Urothelium cell line (cell line): ENCODE measurements around the gene SEPTIN2.
A peak's percentile ranks its signal among the peaks of the same experiment; 100 is the strongest.
"Not testable (repeated sequence)": the region's sequence is repeated elsewhere in the genome, so short reads cannot be mapped to it uniquely, and the experiment has no call there.

ENCODE experiments used
- DNase-seq: peaks from one replicate; pipeline ENCODE4 v3.0.0; 2011; ENCODE audit warnings: low spot score, mixed read lengths
- FAIRE-seq: peaks from 2 replicates; lab custom pipeline; 2011; peaks lifted over from hg19 to GRCh38; lab: Jason Lieb, UNC

SEPTIN2 gene

DNA sequence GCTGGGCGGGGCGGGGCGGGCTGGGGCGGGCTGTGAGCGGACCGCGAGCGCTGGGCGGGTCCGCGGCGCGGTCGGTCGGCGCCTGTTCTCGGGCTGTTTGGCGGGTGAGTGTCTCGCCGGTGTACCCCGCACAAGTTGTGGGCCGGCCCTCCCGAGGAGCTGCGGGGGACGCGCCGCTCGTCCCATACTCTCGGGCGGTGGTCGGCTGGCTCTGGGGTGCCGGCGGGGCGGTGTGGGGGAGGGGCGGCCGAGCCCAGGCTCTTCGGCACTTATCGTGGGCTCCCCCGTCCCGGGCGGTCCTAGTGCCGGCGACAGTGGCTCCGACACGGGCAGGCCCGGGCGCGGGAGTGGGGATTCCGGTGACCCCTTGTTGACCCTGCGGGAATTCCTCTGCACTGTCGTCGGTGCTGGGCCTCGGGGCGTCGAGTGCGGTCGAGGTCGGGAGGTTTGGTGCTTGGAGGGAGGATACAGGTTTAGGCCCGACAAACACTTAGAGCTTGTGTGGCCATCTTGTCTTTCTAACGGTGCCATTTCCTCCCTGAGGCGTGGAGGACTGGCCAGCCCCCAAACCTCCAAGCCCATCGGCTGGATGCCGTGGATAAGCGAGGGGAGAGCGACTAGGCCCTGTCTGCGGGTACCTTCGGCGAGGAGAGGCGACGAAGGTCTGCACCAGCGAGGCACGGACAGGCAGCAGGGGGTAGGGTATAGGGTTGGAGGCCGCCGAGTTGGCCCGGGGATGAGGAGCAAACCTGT, at the start of gene SEPTIN2:
Gene SEPTIN2 (plus strand): TSS at position 47 of the 753 bp plus-strand sequence. CDS start 8,308 bp downstream, outside the sequence.
- DNase-seq: no peak
- no peak for FAIRE-seq

DNA sequence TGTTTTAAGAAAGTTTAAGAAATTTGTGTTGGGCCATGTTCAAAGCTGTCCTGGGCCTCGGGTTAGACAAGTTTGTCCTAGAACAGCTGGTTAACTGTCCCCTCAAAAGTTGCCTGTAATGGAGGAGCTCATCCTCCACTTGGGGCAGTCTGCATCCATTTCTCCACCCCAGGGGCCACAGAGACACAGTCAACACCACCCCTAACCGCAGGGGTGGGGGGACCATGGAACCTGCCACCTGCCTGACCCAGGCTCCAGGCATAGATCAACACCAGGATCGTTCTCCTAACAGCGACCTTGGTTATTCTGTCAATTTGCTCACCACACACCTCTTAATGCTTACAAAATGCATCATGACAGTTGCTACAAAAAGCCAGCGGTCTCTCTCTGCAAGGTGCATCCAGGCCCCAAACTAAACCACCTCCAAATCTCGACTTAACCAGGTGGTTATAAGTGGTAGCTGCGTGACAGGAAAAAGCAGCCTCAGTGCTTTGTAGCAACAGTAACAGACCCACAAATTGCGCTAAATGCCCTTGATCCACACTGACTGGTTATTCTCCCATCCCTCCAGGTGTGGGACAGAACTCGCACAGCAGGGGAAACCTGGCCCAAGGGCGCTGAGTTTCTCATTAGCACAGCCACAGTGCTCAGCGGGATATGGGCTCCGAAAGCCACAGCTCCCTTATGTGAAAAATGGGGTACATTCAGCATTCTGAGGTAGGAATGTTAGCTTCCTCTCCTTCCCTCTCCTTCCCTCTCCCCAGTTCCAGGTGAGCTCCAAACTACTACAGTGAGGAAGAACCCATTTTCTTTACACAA, 48.3 kb upstream of the SEPTIN2 start:
- DNase-seq (no peak), FAIRE-seq (no peak)

DNA sequence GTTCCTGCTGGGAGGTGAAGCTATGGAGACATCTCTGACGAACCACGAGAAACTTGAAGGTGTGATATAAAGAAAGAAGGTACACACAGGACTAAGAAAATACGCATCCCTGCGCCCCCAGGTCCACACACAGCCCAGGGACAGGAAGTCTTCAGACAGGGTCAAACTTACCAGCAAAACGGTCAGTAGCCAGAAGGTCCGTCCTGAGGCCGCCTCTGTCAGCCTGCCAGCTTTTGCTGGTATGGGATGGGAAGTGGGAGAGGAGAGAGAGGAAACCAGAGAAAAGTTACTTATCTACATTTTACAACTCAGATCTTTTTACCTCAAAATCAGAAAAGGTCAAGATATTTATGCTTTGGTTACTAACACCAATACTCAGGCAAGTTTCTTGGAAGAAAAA, 47.4 kb upstream of the SEPTIN2 start:
- DNase-seq (no peak), FAIRE-seq (no peak)

DNA sequence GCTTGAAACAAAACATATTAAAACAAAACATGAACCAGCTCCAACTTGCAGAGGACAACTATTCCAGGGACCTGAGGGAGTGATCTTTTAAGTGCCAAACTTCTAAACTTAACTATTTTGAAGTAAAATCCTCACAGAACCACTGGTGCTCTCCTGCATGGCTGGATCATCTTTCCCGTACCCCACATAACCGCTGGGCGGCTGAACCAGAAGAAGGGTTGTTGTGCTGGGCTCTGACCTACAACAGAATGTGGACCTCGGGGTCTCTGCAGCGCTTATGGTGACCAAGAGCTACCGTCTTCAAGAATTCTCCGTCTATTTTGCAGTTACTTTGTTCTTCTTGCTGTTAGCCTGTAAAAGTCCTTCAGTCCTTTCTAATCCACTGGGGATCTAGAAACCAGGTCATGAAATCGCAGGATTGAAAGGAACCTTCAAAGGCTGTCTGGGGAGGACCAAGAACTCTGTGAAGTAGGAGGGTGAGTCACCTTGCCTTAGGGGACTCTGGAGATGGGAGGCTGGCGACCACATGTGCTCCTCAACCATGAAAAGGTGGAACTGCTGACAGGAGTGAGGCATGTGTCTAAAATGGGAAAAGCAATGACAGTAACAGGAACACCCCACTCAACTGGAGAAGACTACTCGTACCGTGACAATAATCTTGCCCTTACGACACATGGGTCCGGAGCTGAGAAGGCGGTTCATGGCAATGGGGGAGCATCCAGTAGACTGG, 46.8 kb upstream of the SEPTIN2 start:
- FAIRE-seq: no peak
- DNase-seq: no peak

DNA sequence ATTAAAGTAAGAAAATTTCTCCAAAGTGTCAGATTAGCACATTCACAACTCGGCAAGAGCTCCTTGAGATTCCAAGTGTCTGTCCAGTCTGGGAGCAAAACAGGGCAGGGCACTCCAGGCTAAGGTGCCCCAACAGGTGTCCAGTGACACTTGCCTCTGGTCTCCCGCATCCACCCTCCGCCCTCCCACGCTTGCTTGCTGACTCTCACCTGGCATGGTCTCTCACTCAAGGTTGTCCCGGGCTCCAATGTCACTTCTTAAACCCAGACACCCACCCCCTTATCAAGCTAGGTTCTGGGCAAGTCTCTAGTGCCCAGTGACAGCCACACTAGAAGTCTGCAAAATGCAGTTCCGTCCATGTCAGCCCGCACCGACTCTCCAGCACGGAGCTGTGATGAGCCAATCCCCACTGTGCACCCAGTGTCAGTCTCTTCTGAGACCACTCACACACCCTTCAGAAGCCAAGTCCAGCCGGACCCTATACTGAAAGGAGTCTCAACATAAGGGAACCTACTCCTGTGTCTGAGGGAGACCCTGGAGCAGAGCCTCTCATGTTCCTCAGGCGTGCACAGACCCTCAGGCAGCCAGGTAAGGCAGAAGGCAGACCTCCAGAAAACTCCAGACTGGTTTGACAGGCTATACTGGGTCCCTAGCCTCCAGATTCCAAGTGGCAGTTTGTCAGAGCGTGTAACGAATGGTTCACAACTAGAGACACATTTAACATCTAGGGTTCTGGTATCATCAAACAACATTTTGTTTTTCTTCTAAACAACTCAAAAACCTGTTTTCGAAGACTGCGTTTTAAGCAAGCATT, 45.8 kb upstream of the SEPTIN2 start:
- DNase-seq: no peak
- FAIRE-seq: no peak

DNA sequence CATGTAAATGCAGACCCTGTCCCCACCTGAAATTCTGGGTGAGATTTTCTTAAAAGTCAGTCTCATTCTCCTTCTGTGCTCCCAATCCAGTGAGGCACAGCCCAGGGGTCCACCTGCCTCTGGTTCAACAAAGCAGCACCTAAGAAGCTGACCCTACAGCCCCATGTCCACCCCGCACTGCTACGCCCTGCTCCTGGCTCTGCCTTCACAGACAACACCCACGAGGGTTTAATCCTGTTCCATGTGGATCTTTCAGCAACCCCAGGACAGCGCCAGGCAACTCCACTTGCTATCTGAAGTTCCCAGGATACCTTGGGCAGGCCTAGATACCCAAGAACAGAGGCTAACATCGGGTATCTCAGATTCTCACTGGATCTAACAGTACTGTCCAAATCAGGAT, 45.2 kb upstream of the SEPTIN2 start:
- DNase-seq: no peak
- FAIRE-seq: no peak

DNA sequence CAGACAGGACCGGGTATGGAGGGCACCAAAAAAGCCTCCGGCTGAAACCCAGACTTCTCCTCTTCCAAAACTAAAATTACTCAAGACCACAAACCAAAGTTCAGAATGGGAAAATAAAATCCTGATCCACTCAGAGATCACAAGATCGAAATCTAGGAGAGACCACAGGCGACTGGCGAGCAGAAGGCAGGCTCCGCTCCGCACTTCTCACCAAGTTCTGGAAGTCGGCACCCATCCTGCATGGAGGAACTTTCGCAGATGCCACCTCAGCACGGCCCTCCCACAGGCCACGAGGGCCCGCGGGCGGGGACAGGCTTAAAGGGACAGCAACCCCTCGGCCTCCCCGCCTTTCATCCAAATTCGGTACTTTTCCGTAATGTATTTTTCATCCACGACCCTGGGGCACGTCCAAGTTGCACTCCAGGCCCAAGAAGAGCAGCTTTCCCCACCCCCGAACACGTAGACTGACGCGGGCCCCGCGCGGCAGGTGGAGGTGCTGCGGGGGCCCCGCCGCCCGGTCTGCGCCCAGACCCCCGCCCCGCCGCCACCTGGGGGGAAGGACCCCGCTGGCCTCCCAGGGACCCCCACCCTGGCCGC, 43.9 kb upstream of the SEPTIN2 start:
- DNase-seq (peak; percentile 80), FAIRE-seq (no peak)

DNA sequence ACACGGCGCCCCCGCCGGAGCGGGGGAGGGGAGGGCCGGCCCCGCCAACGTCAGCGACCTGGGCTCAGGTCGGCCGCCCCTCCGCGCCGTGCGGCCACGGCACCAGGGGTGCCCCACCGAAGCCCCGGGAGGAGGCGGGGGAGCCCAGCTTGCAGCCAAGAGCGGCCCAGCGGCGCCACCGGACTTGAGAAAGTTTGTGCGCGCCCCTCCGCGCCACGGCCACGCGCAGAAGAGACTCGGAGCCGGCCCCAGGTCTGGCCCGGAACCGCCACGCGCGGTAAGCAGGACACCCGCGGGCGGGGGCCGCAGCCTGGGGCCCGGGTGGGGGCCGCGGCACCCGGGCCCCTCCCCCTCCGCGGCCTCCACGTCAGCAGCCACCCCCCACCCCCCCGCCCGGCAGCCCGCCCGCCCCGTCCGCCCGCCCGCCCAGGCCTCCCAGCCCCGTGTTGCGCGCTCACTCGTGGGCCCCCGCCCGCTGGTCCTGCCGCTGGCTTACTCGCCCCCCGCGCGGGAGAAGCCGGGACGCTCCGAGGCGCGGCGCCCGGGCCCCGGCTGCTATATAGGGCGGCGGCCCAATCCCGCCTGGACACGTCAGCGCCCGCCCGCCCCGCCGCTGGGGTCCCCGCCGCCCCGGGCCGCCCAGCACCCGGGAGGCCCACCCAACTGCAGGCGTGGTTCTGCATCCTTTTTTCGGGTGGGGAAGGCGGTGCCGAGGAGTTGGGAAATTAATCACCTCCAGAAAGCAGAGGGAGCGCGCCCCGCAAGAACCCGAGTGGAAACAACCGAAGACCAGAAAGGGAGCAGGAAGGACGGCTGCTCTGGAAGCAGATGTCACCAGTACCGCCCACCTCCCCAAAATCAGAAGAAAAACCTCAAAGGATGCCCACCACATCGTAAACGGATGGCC, 43.2 kb upstream of the SEPTIN2 start:
- FAIRE-seq: no peak
- peak; percentile 74 for DNase-seq

DNA sequence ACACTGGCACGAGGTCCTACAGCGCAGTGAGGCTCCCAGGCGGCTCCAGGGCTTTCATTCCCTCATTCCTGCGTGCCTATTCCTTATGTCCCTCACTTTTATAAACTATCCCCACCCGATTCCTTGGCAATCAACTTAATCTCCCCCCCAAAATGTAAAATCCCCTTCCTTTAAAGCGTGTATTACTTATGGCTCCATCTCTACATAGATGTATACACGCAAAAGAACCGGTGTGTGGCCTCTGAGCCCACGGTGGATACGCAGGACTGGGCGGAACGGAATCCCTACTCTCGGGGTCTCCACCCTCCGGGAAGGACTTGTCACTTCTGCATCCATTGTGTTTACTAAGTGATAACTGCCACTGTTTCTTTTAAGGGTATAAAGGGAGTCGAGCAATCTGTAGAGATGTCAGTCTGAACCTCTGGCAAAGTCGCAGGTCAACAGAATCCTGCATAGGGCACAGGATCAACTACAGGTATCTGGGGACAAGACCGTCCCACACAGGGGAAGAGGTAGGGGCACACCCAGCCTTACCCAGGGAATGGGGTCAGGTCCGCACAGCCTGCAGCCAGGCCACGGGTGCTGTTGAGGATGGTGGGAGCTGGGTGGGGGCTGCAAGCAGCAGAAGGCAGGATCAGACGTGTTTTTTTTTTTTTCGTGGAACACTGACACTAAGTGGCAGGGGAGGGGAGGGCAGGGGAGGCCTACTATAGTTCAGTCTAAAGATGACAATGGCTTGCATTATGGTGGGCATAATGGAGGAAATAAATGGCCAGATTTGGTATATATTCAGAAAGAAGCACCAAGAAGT, 42.3 kb upstream of the SEPTIN2 start:
- DNase-seq (no peak), FAIRE-seq (no peak)

DNA sequence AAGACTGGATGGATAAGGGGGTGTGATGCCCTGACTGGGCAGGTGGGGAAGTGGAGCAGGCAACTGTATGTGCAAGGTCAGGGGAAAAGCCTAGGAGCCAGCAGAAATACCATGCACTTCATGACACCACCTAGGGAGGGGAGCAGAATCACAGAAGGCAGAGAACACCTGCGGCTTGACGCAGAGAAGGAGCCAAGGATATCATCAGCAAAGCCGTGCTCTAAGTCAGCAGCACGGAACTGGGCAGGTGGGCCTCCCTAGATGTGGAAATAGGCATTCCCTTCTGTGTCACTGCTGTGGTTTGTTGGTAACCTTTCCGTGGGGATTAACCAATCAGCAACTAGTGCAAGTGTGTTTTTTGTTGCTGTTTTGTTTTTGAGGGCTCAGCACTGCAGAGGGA, 41.6 kb upstream of the SEPTIN2 start:
- DNase-seq: no peak
- FAIRE-seq: no peak

DNA sequence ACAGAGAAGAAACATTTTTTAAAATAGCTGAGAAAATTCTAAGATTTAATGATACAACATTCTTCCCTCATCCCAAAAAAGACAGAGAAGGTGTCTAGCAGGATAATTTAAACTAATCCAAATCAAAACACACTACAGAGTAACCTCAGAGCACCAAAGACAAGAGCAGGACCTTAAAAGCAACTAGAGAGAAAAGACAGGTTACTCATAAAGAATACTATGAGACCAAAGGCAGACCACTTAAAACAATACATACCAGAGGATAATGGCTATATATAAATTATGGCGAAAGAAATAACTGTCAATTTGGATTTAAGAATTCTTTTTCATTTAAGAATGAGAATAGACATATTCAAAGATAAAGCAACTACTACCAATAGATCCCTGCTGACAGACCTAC, 40.2 kb upstream of the SEPTIN2 start:
- no peak for DNase-seq
- FAIRE-seq: no peak

DNA sequence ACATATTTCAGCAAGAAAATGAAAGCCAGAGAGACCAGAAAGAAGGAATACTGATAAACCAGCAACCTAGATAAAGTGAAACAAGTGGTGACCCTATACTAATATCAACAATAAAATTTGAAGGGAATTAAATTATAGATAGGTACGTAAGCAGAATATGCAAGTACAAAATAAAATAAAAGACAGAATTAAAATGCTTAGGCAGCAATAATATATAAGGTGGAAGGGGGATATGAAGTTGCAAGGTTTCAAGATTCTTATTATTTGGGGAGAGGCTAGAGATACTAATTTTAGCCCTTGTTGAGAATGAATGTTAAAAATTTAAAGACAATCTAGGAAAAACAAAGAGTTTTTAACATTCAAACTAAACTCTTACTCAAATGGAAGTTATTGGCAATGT, 39.8 kb upstream of the SEPTIN2 start:
- no peak for DNase-seq
- FAIRE-seq: no peak

DNA sequence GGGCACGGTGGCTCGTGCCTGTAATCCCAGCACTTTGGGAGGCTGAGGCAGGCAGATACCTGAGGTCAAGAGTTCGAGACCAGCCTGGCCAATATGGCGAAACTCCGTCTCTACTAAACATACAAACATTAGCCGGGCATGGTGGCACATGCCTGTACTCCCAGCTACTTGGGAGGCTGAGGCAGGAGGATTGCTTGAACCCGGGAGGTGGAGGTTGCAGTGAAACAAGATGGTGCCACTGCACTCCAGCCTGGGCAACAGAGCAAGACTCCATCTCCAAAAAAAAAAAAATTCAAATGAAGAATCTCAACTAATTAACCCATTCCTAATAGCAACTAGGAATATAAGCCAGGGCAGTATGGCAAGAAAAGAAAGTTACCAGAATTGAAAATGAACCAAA, 37.4 kb upstream of the SEPTIN2 start:
- FAIRE-seq: not testable (repeated sequence)

DNA sequence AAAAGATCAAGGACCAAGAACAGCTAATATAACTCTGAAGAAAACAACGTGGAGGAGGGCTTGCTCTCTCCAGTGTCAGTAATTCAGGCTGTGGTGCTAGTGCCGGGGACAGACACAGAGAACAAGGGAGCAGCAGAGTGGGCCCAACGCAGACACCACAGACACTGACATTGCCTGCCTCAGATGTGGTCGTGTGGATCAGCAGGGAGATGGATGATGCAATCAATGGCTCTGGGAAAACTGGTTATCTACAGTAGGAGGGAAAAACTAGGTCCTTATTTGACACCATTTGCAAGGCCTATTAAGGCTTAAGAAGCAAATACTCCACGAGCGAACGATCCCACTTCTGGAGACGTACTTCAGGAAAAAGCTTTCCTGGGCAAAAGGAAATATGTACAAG, 36.3 kb upstream of the SEPTIN2 start:
- DNase-seq (no peak), FAIRE-seq (no peak)

More for the DNA sequence above, 37.4 kb upstream of the SEPTIN2 start:
- not testable (repeated sequence) for DNase-seq

DNA sequence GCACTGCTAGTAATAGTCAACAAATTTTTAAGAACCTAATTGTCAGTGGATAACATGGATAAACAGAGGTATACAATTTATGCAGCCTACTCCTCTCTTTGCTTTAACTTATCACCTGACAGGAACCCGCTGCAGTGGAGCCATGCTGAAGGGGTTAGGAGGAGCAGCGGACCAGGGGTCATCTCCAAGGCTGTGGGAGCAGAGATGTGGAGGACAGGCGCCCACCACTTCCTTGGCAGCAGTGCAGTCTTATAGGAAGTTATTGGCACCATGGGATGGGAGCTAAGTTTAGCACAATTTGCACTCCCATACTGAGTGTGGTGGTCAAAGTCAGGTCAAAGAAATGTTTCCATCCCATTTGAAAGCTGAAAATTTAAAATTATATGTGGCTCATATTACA, 35.9 kb upstream of the SEPTIN2 start:
- DNase-seq (no peak), FAIRE-seq (no peak)

DNA sequence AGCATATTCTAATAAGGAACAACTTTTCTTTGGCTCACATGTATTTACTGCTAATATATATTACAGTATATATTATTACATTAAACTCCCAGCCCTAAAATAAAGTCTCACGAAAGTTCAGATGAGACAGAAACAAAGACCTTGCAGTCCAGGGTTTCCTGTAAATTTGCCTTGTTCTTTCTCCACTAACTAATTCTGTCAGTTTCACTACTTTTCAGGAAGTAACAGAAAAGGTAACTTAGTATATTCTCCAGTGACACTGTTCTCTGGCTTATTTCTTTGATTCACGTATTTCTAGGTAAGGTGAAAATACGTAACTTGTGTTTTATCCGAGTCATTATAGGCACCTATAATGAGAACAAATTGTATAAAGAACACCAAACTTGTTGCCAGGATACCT, 35.4 kb upstream of the SEPTIN2 start:
- no peak for FAIRE-seq
- DNase-seq: no peak

DNA sequence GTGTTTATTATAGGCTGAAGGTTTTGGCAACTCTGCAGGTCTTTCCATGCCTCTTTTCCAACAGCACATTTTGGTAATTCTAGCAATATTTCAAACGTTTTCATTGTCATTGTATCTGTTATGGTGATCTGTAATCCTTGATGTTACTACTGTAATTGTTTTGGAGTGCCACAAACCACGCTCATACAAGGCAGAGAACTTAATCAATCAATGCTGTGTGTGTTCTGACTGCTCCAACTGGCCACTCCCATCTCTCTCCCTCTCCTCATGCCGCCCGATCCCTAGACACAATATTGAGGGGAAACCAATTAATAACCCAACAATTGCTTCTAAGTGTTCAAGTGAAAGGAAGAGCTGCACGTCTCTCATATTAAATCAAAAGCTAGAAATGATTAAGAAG, 33.2 kb upstream of the SEPTIN2 start:
- FAIRE-seq (no peak), DNase-seq (no peak)

DNA sequence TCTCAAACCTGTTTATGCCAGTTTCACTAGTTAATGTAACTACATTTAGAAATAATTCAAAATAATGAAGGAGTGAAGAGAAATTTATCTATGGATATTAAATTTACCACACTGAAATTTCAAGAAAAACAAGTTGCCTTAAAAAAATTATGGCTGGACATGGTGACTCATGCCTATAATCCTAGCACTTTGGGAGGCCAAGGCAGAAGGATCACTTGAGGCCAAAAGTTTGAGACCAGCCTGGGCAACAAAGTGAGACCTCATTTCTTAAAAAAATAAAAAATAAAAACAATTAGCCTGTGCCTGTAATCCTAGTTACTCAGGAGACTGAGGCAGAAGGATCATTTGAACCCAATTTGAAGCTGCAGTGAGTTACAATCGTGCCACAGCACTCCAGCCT, 30.1 kb upstream of the SEPTIN2 start:
- no peak for FAIRE-seq

More for the DNA sequence above, 30.1 kb upstream of the SEPTIN2 start:
- no peak for DNase-seq
